ENCODE data around the gene DES. TPM values are rescaled to one million over a fixed set of nuclear protein-coding genes. Genes with fewer than 3 reads are reported as not detected.

The DES gene
- total RNA-seq, 1 donor, result 3.3 TPM

GRCh38 chr2:219453671-219454590 lies 35.8 kb downstream of the DES start:
- no peak for TF ChIP-seq CTCF (IDR thresholded peaks at IDR 0.05; ENCODE audit: insufficient read depth, low read length)
- DNase-seq (ENCODE audit: low read depth), result peak; percentile 89
- no peak overlapping the region for H3K4me3 ChIP-seq (ENCODE audit: low read depth, low read length)

- no peak for TF ChIP-seq CTCF (IDR thresholded peaks at IDR 0.05; ENCODE audit: insufficient read depth, low read length)
- H3K4me3 ChIP-seq (ENCODE audit: low read depth, low read length), result no peak overlapping the region
- DNase-seq (ENCODE audit: low read depth), result no peak
Measured at GRCh38 chr2:219455581-219455980, 37.4 kb downstream of the DES start.

GRCh38 chr2:219457784-219458369 lies 39.7 kb downstream of the DES start:
- DNase-seq (ENCODE audit: low read depth), result no peak
- no peak for TF ChIP-seq CTCF (IDR thresholded peaks at IDR 0.05; ENCODE audit: insufficient read depth, low read length)
- H3K4me3 ChIP-seq (ENCODE audit: low read depth, low read length), result no peak overlapping the region

- no peak for DNase-seq (ENCODE audit: low read depth)
- no peak overlapping the region for H3K4me3 ChIP-seq (ENCODE audit: low read depth, low read length)
- TF ChIP-seq CTCF (IDR thresholded peaks at IDR 0.05; ENCODE audit: insufficient read depth, low read length), result no peak
Measured at GRCh38 chr2:219458996-219459395, 40.8 kb downstream of the DES start.

- peak; percentile 98 for TF ChIP-seq CTCF (IDR thresholded peaks at IDR 0.05; ENCODE audit: insufficient read depth, low read length)
- H3K4me3 ChIP-seq (ENCODE audit: low read depth, low read length), result no peak overlapping the region
- peak; percentile 62 for DNase-seq (ENCODE audit: low read depth)
Measured at GRCh38 chr2:219459460-219460311, 41.5 kb downstream of the DES start.

GRCh38 chr2:219460424-219460926 lies 42.3 kb downstream of the DES start:
- no peak for TF ChIP-seq CTCF (IDR thresholded peaks at IDR 0.05; ENCODE audit: insufficient read depth, low read length)
- DNase-seq (ENCODE audit: low read depth), result peak; percentile 80
- no peak overlapping the region for H3K4me3 ChIP-seq (ENCODE audit: low read depth, low read length)
